Adrenal gland (tissue), 12 donors: ENCODE measurements around the gene ADCY2. TPM values are rescaled to one million over a fixed set of nuclear protein-coding genes. Genes with fewer than 3 reads are reported as not detected.

Experiments used
- DNase-seq, 7 donors: peaks; one replicate each; pipeline ENCODE4 v3.0.0-alpha.2; 2019 to 2020
- H3K27ac ChIP-seq, 5 donors: fragments of 200-600 bp; sonication (generic) in 4 of 5; 1 replicate in 3 of 5; 2 replicates in 2 of 5; pipeline versions ENCODE4 v1.5.1 to v1.8.0; 2016 to 2020; ENCODE audit warnings: mild to moderate bottlenecking in 1 of 5
- H3K27me3 ChIP-seq: fragments of 200-600 bp; 2 replicates; pipeline ENCODE4 v1.8.0; 2021
- H3K36me3 ChIP-seq, 2 donors: fragments of 200-600 bp; replicated peaks in 1 of 2; 1 replicate in 1 of 2; 2 replicates in 1 of 2; pipeline versions ENCODE4 v1.5.1 to v1.8.0; 2018 to 2022
- H3K4me1 ChIP-seq, 2 donors: fragments of 200-600 bp; replicated peaks in 1 of 2; 1 replicate in 1 of 2; 2 replicates in 1 of 2; pipeline versions ENCODE4 v1.5.1 to v1.8.0; 2018 to 2021
- H3K4me3 ChIP-seq, 4 donors: fragments of 200-600 bp; sonication (generic) in 3 of 4; one replicate each; pipeline ENCODE4 v1.5.1; 2016 to 2018
- H3K9me3 ChIP-seq, 3 donors: fragments of 200-600 bp; sonication (generic) in 1 of 3; replicated peaks in 1 of 3; 1 replicate in 2 of 3; 2 replicates in 1 of 3; pipeline versions ENCODE4 v1.5.1 to v1.8.0; 2016 to 2021
- POLR2A ChIP-seq, 2 donors: fragments of 450-650 bp; IDR thresholded peaks; one replicate each; pipeline ENCODE4 v1.6.1; 2017; ENCODE audit warnings: antibody characterized with exemption in 2 of 2, mild to moderate bottlenecking in 2 of 2, moderate library complexity in 1 of 2
- WGBS, 4 donors: extraction: QIAGEN DNeasy Blood & Tissue Kit in 2 of 4; methylation state at CpG; one replicate each; pipeline versions ENCODE4 v1.1.5 to v1.1.7; 2013 to 2017; 5-methylcytosine and 5-hydroxymethylcytosine counted together
- intact Hi-C, 2 donors: fragments of 100-400 bp; cut with DNase I; formaldehyde crosslinking; loops; one replicate each; pipeline versions ENCODE4 v1.14.1 to v1.15.0; 2022 to 2023
- polyA plus RNA-seq, 3 donors: library from polyadenylated mRNA; stranded (reverse); fragments of 200-250 nt in 2 of 3; fragments of 350-450 nt in 1 of 3; fragmentation: Illumina TruSeq in 1 of 3; extraction: RNeasy Lipid Tissue Mini Kit (QIAGEN cat#74804) in 1 of 3; gene quantifications; one replicate each; pipeline ENCODE4 v1.2.3, GENCODE V29; 2013 to 2014
- total RNA-seq, 9 donors: library from RNA; depleted of rRNA in 4 of 9; stranded (reverse); fragments of >200 nt in 4 of 9; fragments of 120-200 nt in 1 of 9; fragmentation: NEBNext Ultra II Directional in 1 of 9; extraction: Animal tissue kit (Norgen Biotek cat#: 25700) in 1 of 9; gene quantifications; one replicate each; pipeline versions ENCODE4 v1.1.0 to v1.2.4, GENCODE V29; 2013 to 2023
- TF ChIP-seq, protein P1 (sequence below), 6 experiments: fragments of 450-650 bp in 4 of 6; fragments of 200-600 bp in 2 of 6; sonication (generic) in 1 of 6; IDR thresholded peaks; 1 replicate in 5 of 6; 2 replicates in 1 of 6; pipeline versions ENCODE4 v1.5.1 to v1.8.0; 2016 to 2021; ENCODE audit warnings: antibody characterized with exemption in 6 of 6, mild to moderate bottlenecking in 2 of 6, moderate library complexity in 1 of 6
- donor health status: healthy with polysubstance abuse.
- donor health status: Bipolar disorder and iron deficiency.
- donor health status: DM: yes; HTN: yes; CAD: no.
- donor health status: DM: no; HTN: no; CAD: no.
- donor health status: DM: no; HTN: no; CAD: no.
- donor health status: DM: yes; HTN: yes; CAD: no.

The ADCY2 gene
- total and polyA plus RNA-seq, 12 donors: 0.85 to 6.6 (median 2.3) TPM

DNA sequence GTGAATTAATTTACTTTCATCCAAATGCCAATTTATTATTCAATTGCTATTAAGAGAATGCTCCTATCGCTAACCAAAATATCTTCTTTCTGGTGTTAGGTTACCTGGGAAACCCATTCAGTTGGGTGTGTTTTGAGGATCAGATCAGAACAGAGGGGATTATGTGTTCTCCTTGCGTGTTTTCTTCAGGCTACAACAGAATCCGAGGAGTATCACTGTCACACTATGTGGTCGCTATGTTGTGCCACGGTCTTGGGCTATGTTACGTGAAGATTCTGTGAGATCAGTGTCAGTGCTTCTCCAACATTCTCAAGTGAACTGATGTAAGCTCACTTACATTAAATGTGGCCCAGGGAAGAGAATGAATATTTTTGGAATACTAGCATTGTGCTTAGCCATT, 39.0 kb downstream of the ADCY2 start:
- 91 to 99% (median 95%) methylated on average over 6 of the region's 6 CpGs for WGBS, 4 donors
- Histone ChIP-seq H3K27me3 (no peaks in the 10 kb centered on the region), H3K4me1 (no peaks in the 10 kb centered on the region), H3K27ac (no peak overlapping the region), H3K36me3 (no peaks in the 10 kb centered on the region), H3K4me3 (no peak overlapping the region), H3K9me3 (no peaks in the 10 kb centered on the region)
- TF ChIP-seq, protein P1, sequence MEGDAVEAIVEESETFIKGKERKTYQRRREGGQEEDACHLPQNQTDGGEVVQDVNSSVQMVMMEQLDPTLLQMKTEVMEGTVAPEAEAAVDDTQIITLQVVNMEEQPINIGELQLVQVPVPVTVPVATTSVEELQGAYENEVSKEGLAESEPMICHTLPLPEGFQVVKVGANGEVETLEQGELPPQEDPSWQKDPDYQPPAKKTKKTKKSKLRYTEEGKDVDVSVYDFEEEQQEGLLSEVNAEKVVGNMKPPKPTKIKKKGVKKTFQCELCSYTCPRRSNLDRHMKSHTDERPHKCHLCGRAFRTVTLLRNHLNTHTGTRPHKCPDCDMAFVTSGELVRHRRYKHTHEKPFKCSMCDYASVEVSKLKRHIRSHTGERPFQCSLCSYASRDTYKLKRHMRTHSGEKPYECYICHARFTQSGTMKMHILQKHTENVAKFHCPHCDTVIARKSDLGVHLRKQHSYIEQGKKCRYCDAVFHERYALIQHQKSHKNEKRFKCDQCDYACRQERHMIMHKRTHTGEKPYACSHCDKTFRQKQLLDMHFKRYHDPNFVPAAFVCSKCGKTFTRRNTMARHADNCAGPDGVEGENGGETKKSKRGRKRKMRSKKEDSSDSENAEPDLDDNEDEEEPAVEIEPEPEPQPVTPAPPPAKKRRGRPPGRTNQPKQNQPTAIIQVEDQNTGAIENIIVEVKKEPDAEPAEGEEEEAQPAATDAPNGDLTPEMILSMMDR (IDR thresholded peaks at IDR 0.05): no peak
- TF ChIP-seq POLR2A (IDR thresholded peaks at IDR 0.05): no peak
- no peak for DNase-seq
- intact Hi-C loops: no loop called here

DNA sequence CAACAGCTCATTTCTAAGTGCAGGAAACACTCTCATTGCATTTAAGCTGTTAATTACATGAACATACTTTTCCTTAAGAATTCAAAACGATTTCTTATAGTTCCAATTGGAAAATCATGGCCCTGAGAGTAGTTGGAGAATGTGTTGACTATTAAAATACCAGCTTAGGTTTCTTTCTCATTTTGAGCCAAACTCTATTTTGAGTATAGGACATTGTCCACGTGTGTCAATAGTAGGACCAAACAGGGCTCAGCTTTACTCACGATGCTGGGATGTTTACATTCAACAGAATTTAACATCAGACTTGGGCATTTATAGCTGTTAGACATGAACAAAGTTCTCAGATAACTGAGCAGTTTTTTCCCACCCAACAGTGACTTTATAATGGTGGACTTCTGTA, 39.6 kb downstream of the ADCY2 start:
- WGBS, 4 donors: 66 to 83% (median 72%) methylated on average over 3 of the region's 3 CpGs
- no peak for DNase-seq
- H3K36me3 ChIP-seq: no peaks in the 10 kb centered on the region
- H3K27ac ChIP-seq: no peak overlapping the region
- H3K4me1 ChIP-seq: no peaks in the 10 kb centered on the region
- no peak for TF ChIP-seq POLR2A (IDR thresholded peaks at IDR 0.05)
- TF ChIP-seq, protein P1 (IDR thresholded peaks at IDR 0.05): no peak
- H3K27me3 ChIP-seq: no peaks in the 10 kb centered on the region
- H3K4me3 ChIP-seq: no peak overlapping the region
- intact Hi-C loops: no loop called here
- no peaks in the 10 kb centered on the region for H3K9me3 ChIP-seq

DNA sequence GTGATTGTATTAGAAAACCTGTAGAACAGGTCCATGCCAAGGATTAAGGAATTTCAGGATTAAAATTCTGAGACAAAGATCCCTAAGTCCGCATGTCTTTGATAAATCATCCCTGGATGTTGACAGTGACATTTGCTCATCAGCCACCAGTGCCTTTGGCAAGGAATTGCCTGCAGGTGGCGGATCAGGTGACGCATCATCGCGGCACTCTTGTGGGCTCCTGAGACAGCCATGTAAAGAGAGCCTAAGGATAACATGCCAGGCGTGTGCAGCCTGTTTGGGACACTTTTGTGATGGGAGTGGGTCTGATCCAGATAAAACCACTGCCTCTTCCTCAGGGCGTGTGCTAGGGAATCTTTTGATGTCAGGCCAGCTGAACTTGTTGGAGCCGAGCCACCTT, 40.6 kb downstream of the ADCY2 start:
- Histone ChIP-seq H3K36me3 (no peaks in the 10 kb centered on the region), H3K4me1 (no peaks in the 10 kb centered on the region), H3K4me3 (no peak overlapping the region), H3K9me3 (no peaks in the 10 kb centered on the region), H3K27ac (no peak overlapping the region), H3K27me3 (no peaks in the 10 kb centered on the region)
- TF ChIP-seq, protein P1 (IDR thresholded peaks at IDR 0.05): no peak
- 79 to 91% (median 87%) methylated on average over 7 to 8 of the region's 8 CpGs for WGBS, 4 donors
- no peak for DNase-seq
- intact Hi-C loops: no loop called here

DNA sequence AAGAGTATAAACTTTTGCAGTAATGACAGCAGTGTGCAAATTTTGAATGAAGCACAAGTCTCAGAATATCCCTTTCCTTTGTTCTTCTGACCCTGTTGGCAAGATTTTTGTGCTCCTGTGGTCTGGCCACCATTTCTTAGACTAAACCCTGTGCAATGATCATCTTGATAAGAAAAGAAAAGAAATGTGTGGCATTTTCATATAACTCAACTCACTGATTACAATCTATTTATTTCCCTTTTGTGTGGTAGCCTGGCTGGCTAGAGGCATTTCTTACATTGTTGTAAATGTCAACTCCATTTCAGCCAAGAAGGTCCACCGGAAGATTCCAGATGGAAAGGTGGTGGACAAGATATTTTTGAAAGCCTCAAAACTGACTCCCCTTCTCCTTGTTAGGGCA, 41.9 kb downstream of the ADCY2 start:
- no peak overlapping the region for H3K4me3 ChIP-seq
- no peaks in the 10 kb centered on the region for H3K27me3 ChIP-seq
- DNase-seq: no peak
- no peaks in the 10 kb centered on the region for H3K36me3 ChIP-seq
- no peak for TF ChIP-seq POLR2A (IDR thresholded peaks at IDR 0.05)
- TF ChIP-seq, protein P1 (IDR thresholded peaks at IDR 0.05): no peak
- H3K27ac ChIP-seq: no peak overlapping the region
- WGBS, 4 donors: 82 to 96% (median 93%) methylated on average over 1 of the region's 1 CpG
- H3K9me3 ChIP-seq: no peaks in the 10 kb centered on the region
- intact Hi-C loops: no loop called here
- H3K4me1 ChIP-seq: no peaks in the 10 kb centered on the region
